GM21576 (cell line): ENCODE results near the gene ZBTB7C.

Experiments used
- ATAC-seq: cut with Tn5 transposase; IDR thresholded peaks from one replicate; pipeline ENCODE4 v1.9.1; 2021; ENCODE audit warnings: mild to moderate bottlenecking, moderate library complexity; ENCODE audit not compliant: unreplicated experiment

The ZBTB7C gene

DNA sequence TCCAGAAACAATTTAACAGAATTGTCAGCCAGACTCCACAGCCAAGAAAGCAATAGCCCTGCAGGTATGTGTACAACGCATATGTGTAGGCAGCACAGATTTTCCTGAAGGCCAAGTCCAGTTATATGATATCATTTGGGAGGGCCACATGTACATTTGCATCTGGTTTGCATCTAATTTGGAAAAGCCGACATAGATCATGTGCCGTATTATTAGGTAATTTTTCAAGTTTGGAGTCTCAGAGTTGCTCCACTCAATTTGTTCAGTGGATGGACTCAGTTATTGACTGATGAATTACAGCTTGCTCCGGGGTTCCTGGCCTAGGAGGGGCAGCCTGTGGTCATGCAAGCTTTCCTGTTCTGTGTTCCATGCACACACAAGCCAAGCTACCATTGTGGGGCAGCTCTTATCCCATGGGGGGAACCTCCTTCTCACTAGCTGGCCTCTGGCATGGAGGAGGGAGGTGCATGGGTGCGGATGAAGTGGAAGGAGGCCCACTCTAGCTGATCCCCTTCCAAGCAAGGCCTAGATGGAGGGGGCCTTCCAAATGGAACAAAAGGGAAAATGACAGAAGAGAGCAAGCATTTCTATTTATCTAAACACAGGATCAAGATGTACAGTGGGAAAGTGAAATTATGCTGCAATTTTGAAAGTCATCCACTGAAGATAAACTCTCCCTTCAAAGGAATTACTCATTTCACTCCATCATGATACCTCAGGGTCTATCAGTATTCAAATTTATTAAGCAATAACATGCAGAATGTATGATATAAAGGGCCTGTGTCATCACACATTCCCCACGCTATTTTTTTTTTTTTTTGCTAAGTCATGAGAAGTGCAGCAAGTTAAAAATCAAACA, 276.2 kb downstream of the ZBTB7C start:
- no peak for ATAC-seq

DNA sequence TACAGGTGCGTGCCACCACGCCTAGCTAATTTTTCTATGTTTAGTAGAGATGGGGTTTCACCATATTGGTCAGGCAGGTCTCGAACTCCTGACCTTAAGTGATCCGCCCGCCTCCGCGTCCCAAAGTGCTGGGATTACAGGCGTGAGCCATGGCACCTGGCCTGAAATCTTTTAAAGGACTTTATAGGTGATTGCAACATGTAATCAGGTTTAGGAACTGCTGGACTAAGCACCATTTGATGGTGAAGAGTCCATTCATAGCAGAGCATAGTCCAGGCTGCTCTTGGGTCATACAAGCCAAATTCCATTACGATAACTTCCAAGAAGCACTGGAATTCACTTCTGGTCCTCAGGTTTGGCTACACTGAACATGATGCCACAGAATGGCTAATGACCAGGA, 278.1 kb downstream of the ZBTB7C start:
- no peak for ATAC-seq

DNA sequence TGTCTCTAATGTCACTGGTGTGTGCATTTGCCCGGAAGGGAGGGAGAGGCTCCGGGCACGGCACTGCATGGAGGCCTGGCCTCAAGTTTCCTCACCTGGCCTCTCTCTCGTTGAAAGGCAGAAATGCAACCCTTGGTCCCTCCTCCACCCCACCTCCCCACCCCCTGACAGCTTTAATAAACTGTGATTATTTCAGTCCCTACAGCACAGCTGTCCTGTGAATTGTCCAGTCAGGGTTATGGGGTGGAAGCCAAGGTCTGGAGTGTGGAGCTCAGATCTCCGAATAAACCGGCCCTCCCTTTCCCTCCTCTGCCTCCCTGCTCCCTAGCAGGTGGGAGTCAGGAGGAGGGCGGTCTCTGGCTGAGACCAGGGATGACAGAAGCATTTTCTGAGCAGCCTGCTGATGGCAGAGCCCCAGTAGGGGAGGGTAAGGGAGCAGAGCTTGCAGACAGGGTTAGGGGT, 279.5 kb downstream of the ZBTB7C start:
- ATAC-seq, result no peak

DNA sequence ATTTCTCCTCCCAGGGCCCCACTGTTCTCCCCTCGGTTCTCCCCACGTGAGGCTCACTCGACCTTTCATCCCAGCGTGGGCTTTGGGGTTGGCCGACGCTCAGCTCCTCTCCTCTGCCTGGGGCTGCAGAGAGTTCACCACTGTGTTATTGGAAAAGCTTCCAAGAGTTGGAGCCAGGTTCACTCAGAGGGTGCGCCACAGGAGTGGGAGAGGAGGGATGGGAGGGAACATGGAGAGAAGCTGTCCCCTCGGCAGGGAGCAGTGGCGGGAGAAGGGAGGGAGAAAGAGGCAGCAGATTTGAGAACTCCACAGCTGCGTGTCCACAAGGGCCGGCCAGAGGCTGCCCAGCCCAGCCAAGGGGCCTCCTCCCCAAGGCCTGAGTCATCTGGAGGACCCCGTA, 281.6 kb downstream of the ZBTB7C start:
- ATAC-seq, result no peak

DNA sequence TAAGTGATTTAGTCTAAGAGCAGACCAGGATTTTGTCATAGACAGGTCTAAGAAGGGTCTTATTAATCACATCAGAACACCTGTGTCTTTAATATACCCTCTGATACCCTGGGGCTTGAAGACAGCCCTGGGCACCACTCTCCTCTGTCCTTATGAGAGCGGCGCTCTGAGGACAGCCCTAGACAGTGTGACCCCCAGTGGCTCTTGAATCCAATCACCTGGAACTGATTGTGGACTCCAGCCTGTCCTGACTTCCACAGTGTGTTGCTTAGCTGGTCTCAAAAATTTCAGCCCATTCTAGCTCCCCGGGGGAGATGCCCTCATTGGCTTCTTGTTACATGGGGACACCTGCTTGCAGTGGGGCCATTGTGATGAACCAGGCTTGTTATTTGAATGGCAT, 282.9 kb downstream of the ZBTB7C start:
- ATAC-seq, result no peak

DNA sequence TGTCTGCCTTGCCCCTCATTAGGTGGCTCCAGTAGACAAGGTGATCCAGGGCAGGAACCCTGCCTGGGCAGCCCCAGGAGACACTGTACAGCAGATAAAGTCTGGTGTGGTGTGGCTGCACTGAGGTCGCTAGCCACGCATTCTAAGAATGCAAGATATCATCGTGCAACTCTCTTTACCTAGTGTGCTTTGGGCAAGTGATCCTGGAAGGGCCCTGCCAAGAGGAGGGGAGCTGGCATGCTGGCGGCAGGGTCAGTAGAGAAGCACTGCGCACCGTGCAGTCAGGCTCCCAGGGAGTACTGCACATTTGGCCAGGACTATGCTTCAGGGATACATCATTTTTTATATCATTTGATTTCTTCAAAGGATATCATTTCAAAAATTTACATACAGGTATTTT, 283.5 kb downstream of the ZBTB7C start:
- ATAC-seq, result no peak

DNA sequence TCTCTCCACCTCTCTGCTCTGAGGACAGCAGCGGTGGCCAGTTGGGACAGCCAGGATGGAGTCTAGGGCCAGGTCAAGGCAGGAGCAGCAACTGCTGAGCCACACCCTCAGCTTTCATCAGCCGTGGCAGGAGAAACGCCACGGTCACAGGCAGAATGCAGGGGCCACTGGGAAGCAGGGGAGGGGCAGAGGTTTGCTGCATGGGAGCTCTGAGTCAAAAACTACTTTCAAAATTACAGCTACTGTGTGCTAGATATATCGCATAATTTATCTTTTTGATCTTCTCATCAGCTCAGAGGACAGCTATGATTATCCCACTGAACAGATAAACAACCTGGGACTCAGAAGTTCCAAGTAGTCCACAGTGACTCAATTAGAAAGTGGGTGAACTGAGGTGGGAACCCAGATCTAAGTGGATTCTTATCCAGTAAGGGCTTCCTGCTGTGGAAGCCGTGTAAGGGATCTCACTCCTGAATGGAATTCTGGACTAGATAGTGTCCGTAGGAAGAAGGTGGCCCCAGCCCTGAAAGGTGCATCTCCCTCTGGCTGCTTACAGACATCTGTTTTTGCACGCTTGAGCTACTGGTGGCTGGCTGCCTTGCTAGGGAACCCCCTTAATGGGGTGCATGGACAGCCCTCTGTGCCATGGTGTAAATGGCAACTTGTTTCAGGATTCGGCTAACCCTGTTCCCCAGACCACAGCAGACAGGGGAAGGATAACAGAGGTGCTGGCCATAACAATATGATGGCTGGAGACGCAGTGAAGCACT, 284.1 kb downstream of the ZBTB7C start:
- no peak for ATAC-seq

DNA sequence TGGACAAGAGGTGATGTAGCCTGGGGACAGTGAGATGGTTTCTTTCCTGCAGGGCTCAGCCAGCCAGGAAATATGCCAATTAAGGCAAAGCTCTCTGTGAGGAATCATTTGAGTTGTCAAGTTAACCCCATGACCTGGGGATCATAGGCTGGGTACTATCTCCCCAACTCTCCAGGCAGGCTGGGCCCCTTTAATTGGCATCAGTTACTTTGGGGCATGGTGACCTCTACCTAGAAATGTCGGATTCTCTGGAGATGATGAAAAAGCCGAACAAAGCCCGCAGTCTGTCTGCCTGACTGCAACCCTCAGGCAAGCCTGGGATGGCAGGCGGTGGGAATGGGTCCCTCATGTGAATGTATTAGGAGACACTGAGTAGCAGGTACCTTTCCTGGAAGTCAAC, 285.2 kb downstream of the ZBTB7C start:
- no peak for ATAC-seq

DNA sequence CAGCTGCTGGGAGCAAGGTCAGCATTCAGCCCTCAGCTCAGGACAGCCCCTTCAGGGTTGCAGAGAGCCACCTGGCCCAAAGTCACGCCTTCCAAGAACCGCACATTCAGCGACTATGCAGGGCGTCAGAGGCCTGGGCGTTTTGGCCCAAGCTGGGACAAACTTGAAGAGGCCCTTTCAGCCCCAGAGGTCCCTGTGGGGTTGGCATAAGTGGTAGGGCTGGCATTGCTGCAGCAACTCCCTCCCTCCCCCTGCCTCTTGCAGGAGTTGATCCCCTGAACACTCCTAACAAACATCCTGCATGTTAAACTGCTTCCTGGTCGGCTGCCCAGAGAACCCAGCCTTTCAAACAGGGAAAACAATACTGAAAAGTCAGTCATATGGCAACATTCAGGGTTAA, 285.9 kb downstream of the ZBTB7C start:
- ATAC-seq, result no peak

DNA sequence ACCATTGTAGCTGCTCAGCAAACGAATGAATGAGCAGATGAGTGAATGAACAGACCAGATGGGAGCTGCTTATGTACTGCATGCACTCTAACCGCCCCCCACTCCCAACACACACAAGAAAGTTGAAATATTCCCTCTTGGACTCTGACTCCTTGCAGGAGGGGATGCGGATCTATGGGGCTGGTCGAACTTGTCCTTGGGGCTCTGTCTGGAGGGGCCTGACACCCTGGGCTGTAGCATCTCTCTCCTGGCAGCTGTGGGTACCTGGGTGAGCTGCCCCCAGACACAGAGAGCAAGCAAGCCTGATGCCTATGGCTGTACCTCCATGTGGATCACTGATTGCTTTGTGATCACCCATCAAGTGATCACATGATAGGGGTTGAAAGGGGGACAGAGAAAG, 286.4 kb downstream of the ZBTB7C start:
- ATAC-seq, result no peak

DNA sequence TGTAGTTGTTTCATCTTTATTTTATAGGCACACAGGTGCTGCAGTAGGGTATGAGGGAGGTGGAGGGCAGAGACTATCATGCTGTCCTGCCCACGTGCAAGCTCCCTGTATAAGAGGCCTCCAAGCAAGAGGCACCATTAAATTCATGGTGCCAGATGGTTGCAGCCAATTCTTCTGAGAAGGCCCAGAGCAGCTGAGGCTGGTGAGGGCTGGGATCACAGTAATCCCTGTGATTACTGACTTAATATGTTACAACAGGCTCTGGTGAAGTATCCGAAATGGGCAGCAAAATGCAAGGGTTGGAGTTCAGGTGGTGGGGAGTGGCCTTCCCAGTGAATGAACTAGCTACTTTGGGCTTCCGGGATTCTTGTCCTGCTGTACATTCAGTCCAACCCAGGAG, 286.8 kb downstream of the ZBTB7C start:
- ATAC-seq, result no peak

DNA sequence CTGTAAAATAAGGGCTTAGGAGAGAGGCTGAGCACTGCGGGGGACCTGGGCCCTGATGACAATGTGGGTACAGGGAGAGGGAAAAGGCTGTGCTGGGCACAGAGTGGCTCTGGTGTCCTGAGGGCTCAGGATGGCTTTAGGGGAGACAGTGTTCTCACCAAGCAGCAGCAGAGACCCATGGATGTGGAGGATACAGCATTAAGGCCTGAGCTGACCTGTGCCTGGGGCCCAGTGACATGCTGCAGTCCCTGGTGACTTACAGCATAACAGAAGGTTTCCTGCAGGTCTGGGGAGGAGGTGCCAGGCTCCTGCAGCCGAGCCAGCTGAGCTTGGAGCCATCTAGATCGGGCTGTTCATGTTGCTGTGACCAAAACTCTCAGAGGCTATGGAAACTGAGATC, 287.4 kb downstream of the ZBTB7C start:
- ATAC-seq, result no peak

DNA sequence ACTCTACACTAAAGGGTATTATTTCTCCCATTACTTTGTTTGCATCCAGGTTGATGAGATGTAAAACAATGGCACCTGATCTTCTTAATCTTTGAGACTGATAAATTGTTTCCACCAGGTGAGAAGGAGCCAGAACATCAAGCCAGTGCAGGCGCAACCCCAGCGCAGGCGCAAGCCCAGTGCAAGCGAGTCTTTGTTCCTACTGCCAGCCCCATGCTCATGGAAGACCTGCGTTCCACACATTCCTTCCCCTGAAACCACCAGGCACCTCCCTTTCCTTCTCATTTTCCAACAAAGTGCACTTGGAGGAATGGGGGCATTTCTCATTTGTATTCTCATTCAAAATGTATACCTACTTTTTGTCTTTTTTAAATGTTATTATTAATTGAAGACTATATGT, 290.0 kb downstream of the ZBTB7C start:
- ATAC-seq, result no peak

DNA sequence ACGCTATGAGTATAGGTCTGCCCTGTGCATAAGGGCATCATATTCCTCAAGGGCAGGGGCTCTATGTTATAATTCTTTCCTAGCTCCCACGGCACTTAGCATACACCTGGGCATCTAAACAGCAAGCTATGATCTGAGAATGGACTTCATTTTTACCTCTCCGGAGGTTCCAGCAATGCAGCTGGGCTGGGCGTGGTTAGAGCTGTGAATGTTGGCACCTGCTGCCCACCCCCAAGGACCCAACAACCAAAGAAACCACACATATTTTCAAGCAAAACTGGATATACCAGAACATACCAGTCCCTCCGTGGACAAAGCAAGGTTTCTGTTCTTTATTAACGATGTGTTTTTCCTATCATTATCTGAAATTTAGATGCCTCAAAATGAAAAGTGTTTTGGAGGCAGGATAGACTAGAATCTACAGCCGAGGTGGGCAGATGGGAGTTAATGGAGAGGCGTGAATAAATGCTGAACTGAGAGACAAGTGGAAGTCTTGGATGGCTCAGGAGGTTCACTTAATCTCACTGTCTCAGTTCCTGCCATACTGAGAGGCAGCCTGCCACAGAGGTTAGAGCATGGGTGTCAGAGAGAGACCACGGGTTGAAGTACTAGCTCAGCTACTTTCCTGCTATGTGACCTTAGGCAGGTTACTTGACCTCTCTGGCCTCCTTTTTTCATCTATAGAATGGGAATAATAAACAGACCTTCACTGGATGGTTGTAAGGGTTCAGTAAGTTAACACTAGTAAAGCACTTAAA, 292.1 kb downstream of the ZBTB7C start:
- ATAC-seq, result no peak

DNA sequence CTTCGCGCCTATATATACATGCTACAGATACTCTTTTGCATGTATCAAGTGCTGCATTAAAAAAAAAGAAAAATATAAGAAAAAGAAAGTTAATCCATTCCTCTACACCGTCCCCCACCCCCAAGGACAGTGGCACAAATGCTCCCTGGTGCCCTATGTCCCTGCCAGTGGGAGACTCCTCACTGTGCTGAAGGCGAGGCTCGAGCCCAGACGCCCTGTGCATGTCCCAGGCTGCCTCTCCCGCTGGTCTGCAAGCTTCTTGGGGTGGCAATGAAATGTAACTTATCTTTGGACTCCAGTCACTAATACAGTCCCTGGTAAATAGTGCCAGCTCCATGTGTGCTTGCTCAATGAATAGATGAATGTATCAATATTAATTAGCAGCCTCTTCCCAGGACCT, 293.2 kb downstream of the ZBTB7C start:
- no peak for ATAC-seq

DNA sequence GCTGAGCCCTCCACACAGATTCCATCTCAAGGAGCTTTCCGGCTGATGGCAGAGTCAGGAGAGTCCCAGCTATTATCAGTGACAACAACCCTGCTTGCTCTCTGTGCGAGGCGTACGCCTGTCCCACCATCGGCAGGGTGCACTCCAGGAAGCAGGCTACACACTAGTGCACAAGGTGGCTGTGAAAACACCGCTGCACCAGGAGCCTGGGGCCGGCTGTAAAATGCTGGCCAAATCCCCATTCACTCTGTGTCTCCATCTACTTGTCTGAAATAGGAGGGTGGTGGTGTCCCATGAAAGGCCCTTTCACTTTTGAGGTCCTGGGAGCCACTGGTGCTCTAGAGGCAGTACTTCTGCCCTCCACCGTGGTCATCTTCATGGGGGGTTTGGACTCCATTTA, 295.5 kb downstream of the ZBTB7C start:
- no peak for ATAC-seq

DNA sequence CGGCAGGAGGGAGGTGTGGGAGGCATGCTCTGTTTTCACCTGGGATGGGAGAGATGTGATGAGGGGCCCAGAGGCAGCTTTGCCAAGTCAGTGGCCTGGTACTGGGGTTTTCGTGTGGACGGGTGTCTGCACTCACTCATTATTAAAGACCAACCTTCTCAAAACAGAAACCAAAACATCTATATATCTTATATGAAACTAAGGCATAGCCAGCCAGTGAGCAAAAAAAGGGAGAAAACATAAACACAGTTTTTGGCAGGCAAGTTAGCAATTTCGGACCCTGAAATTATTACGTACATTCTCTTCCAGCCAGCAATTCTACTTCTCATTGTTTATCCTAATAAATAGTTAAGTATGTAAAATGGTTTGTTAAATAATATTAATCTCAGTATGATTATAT, 297.6 kb downstream of the ZBTB7C start:
- no peak for ATAC-seq

DNA sequence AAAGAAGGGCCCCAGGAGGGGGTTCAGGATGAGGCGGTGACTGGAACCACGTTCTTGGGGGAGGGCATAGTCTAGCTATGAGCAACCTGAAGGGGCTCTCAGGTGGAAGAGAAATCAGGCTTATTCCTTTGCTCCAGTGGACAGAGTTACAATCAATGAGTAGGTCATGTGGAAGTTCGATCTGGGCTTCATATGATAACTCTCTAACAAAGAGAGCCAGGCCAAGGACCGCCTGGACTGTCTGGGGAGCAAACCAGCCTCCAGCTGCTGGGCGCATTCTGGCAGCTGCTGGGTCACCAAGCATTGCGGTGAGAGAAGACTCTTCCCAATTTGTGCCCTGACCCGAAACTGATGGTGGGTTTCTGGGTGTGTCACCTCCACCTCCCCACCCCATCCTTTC, 298.4 kb downstream of the ZBTB7C start:
- ATAC-seq, result no peak

DNA sequence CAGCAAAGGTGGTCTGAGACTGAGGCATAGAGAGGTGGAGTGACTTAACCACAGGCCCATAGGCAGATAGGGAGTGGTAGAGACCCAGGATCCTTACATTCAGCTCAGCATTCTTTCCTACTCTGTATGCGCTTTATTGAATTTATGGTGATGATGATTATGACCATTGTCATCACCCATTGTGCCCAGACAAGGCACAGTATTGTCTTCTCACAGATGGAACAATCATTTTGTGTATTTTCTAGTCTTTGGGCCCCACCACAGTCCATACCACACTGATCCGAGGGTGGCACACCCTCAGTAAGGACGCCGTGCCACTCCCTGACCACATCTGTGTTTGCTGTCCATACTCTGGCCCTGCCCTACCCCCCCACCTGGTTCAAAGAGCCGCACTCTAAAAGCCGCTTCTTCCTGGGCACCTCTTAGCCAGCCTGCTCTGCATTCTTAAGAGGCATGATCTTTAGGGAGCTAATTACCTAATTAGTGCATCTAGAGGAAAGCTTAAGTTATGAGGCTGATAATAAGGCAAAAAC, 299.2 kb downstream of the ZBTB7C start:
- no peak for ATAC-seq

DNA sequence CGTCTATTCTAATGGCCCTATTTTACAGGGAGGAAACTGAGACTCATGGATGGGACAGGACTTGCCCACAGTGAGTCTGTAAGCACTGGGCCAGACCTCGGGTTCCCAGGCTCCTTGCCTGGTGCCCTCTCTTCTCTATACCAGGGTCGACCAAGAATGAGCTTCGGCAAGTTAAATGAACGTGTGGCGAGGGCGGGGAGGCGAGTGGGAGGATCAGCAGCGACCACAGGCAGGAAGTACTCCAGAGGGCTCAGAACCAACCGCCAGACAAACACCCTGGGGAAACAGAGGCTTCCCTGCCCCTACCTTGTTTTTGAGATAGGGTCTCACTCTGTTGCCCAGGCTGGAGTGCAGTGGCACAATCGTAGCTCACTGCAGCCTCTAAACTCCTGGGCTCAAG, 301.0 kb downstream of the ZBTB7C start:
- ATAC-seq, result no peak
